Measurements from ENCODE around the gene SOCS3. TPM values are rescaled to one million over a fixed set of nuclear protein-coding genes. Genes with fewer than 3 reads are reported as not detected.
A peak's percentile ranks its signal among the peaks of the same experiment; 100 is the strongest.
"Not testable (repeated sequence)": the region's sequence is repeated elsewhere in the genome, so short reads cannot be mapped to it uniquely, and the experiment has no call there.

Gene SOCS3
- polyA plus RNA-seq, 2 of the 4 experiments (the other 2 are of a cell fraction), result 13.5 to 14.7 TPM

GRCh38 chr17:78337244-78338109 lies 22.4 kb downstream of the SOCS3 start (continued):
- TF ChIP-seq CEBPB (IDR thresholded peaks at IDR 0.05) (peak; percentile 95 to 98), HEYL (CRISPR knock-in tag; IDR thresholded peaks at IDR 0.05) (peak; percentile 78; the same call in 1 of the 2 replicates), HDAC2 (IDR thresholded peaks at IDR 0.05) (no peak), POLR2AphosphoS2 (conservative IDR thresholded peaks at IDR 0.05; ENCODE audit: low read length) (no peak), EP300 (IDR thresholded peaks at IDR 0.05) (peak; percentile 44 to 89; a peak in 3 of 5 replicates)

- DNase-seq (ENCODE audit: low read depth in 1 of 2, low spot score in 1 of 2) (no peak), FAIRE-seq (no peak), ATAC-seq (no peak; a peak in 1 of 6 replicates)
- POLR2A ChIA-PET, result interaction anchor here (1.2 to 4.9 kb wide), 3 partner anchors 20 to 24 kb away, joined by 4 to 25 read pairs (median 15); partner anchors contain the start of gene SOCS3
- Histone ChIP-seq H3K4me1 (peaks cover 86% of the 10 kb centered on the region), H3K4me2 (peak overlapping the region; percentile 75), H3K27ac (peak overlapping the region; percentile 76 to 97), H3K4me3 (no peak overlapping the region; the same call in 2 of the 3 replicates), H3K9me3 (no peaks in the 10 kb centered on the region)
- WGBS (ENCODE audit: missing lambda C conversion rate), result 76% methylated on average over 11 of the region's 11 CpGs
- CTCF ChIA-PET, result interaction anchor here (0.8 to 4.9 kb wide), 14 partner anchors 9 to 162 kb away, joined by 3 to 49 read pairs (median 6); no protein-coding TSS in a partner anchor
- TF ChIP-seq HOXB5 (CRISPR knock-in tag; IDR thresholded peaks at IDR 0.05), result no peak
Observed at GRCh38 chr17:78335209-78335608, 24.7 kb downstream of the SOCS3 start.

GRCh38 chr17:78332991-78333390 lies 26.9 kb downstream of the SOCS3 start:
- DNase-seq (ENCODE audit: low read depth in 1 of 2, low spot score in 1 of 2) (no peak), ATAC-seq (no peak), FAIRE-seq (peak; percentile 28)
- WGBS (ENCODE audit: missing lambda C conversion rate), result 85% methylated on average over 4 of the region's 4 CpGs
- TF ChIP-seq CHD2 (IDR thresholded peaks at IDR 0.05; ENCODE audit: low read length, partially characterized antibody) (no peak), EP300 (IDR thresholded peaks at IDR 0.05) (no peak), CBX2 (IDR thresholded peaks at IDR 0.05; ENCODE audit: borderline replicate concordance, low read depth) (no peak), JUN (IDR thresholded peaks at IDR 0.05) (no peak), KDM1A (IDR thresholded peaks at IDR 0.05; ENCODE audit: low read depth) (no peak), E2F6 (IDR thresholded peaks at IDR 0.05; ENCODE audit: borderline replicate concordance, low read depth) (no peak)
- Histone ChIP-seq H3K4me3 (no peak overlapping the region), H3K9me3 (no peaks in the 10 kb centered on the region), H3K4me2 (no peak overlapping the region; the same call in 2 of the 3 replicates), H3K27ac (peak overlapping the region; percentile 15 to 97; a peak in 4 of 6 replicates), H3K4me1 (peaks cover 82% of the 10 kb centered on the region)
- CTCF ChIA-PET, result interaction anchor here (1.3 to 2.0 kb wide), 3 partner anchors 13 to 27 kb away, joined by 3 to 8 read pairs (median 6); partner anchors contain the start of gene SOCS3
- POLR2A ChIA-PET, result no interaction called here

- Histone ChIP-seq H3K4me2 (peak overlapping the region; percentile 54), H3K4me1 (peaks cover 65% of the 10 kb centered on the region), H3K27ac (peak overlapping the region; percentile 81 to 97)
- CTCF ChIA-PET, result interaction anchor here (0.7 to 2.0 kb wide), 4 partner anchors 12 to 29 kb away, joined by 3 to 8 read pairs (median 3); partner anchors contain the start of gene SOCS3
- 0 out of 3 replicates have a peak, but pooled peaks have one; percentile 0 for TF ChIP-seq BCL3 (IDR thresholded peaks at IDR 0.05)
- FAIRE-seq; DNase-seq (ENCODE audit: low read depth in 1 of 2, low spot score in 1 of 2); H3K9me3 ChIP-seq; ATAC-seq; H3K4me3 ChIP-seq: not testable (repeated sequence)
- 83% methylated on average over 12 of the region's 12 CpGs for WGBS (ENCODE audit: missing lambda C conversion rate)
- POLR2A ChIA-PET, result interaction anchor here (0.6 kb wide), 1 partner anchor 56 kb away, joined by 6 read pairs; no protein-coding TSS in a partner anchor
Observed at GRCh38 chr17:78331355-78331754, 28.5 kb downstream of the SOCS3 start.

All from A549 (cell line).